Panc1 (cell line): ENCODE data around the gene CD226. TPM values are rescaled to one million over a fixed set of nuclear protein-coding genes. Genes with fewer than 3 reads are reported as not detected.
"Not testable (repeated sequence)": the region's sequence is repeated elsewhere in the genome, so short reads cannot be mapped to it uniquely, and the experiment has no call there.

Experiments used
- ATAC-seq: fragments of 200-7000 bp; cut with Tn5 transposase; 2 replicates; pipeline ENCODE4 v1.9.1; 2020; ENCODE audit warnings: mild to moderate bottlenecking, moderate library complexity
- BruUV-seq: library from RNA; stranded (reverse); fragments of 400-500 nt; replicated peaks from 2 replicates; lab custom pipeline; 2021; lab: Mats Ljungman, UMichigan
- CTCF ChIA-PET: fragments of 300-600 bp; sonication (Branson Sonifier 250); formaldehyde crosslinking; loops from one replicate; lab custom pipeline; 2022; ENCODE audit warnings: antibody characterized with exemption; lab: Charles Lee
- POLR2A ChIA-PET: fragments of 300-600 bp; sonication (Branson Sonifier 250); formaldehyde crosslinking; loops from one replicate; lab custom pipeline; 2022; ENCODE audit warnings: antibody characterized with exemption; lab: Charles Lee
- DNase-seq: peaks from one replicate; pipeline ENCODE4 v3.0.0-alpha.2; 2010; ENCODE audit warnings: low read depth, low spot score
- H3K27ac ChIP-seq: 2 replicates; pipeline ENCODE4 v1.5.1; 2011; ENCODE audit warnings: mild to moderate bottlenecking, low read length, inconsistent platforms
- H3K27me3 ChIP-seq: fragments of 200-500 bp; sonication (Bioruptor generic); 2 replicates; pipeline ENCODE4 v1.6.0; 2014; ENCODE audit warnings: low read length, inconsistent platforms; ENCODE audit not compliant: control insufficient read depth, insufficient read depth
- H3K36me3 ChIP-seq: fragments of 200-500 bp; sonication (Bioruptor generic); 2 replicates; pipeline ENCODE4 v1.5.1; 2014; ENCODE audit warnings: inconsistent platforms, mild to moderate bottlenecking, low read length, moderate library complexity; ENCODE audit not compliant: control insufficient read depth, insufficient read depth
- H3K4me1 ChIP-seq: 2 replicates; pipeline ENCODE4 v1.5.1; 2011; ENCODE audit warnings: inconsistent platforms, mild to moderate bottlenecking, low read length, moderate library complexity; ENCODE audit not compliant: control insufficient read depth, insufficient read depth
- H3K4me3 ChIP-seq, 2 experiments: 2 replicates each; pipeline ENCODE4 v1.5.1; 2011 to 2012; ENCODE audit warnings: low read depth in 2 of 2, low read length in 2 of 2, mild to moderate bottlenecking in 2 of 2, inconsistent platforms in 1 of 2, moderate library complexity in 1 of 2
- H3K9me3 ChIP-seq: fragments of 200-500 bp; sonication (Bioruptor generic); 2 replicates; pipeline ENCODE4 v1.5.1; 2014; ENCODE audit warnings: low read depth, mild to moderate bottlenecking, inconsistent platforms, low read length, moderate library complexity; ENCODE audit not compliant: control insufficient read depth, insufficient read depth
- CTCF ChIP-seq: fragments of 450-650 bp; IDR thresholded peaks from 2 replicates; pipeline ENCODE4 v1.5.1; 2017; ENCODE audit warnings: mild to moderate bottlenecking
- POLR2AphosphoS5 ChIP-seq: IDR thresholded peaks from 2 replicates; pipeline ENCODE4 v1.6.1; 2012; ENCODE audit warnings: mild to moderate bottlenecking, low read depth, low read length, moderate library complexity
- SIN3A ChIP-seq: IDR thresholded peaks from 2 replicates; pipeline ENCODE4 v1.6.1; 2012; ENCODE audit warnings: low read depth, mild to moderate bottlenecking, low read length, moderate library complexity, borderline replicate concordance; ENCODE audit not compliant: insufficient read depth
- TCF7L2 ChIP-seq: IDR thresholded peaks from 2 replicates; pipeline ENCODE4 v1.6.1; 2011; ENCODE audit warnings: mild to moderate bottlenecking, low read depth, low read length, inconsistent platforms
- in situ Hi-C: cut with HindIII; loops from 2 replicates; pipeline ENCODE4 v1.10.0; 2016; ENCODE audit warnings: low sequenced_read_pairs, low pct_unique_long_range_greater_than_20kb
- intact Hi-C: fragments of 100-400 bp; cut with micrococcal nuclease; formaldehyde crosslinking; loops from one replicate; pipeline ENCODE4 v1.10.0; 2022; ENCODE audit not compliant: unreplicated experiment
- total RNA-seq: library from RNA; stranded (reverse); gene quantifications from one replicate; pipeline ENCODE4 v1.2.1, GENCODE V29; 2021; ENCODE audit not compliant: unreplicated experiment
- TF ChIP-seq, protein P1 (sequence below), 2 experiments: IDR thresholded peaks; 2 replicates each; pipeline ENCODE4 v1.6.1; 2011 to 2012; ENCODE audit warnings: low read depth in 2 of 2, control low read depth in 1 of 2, low read length in 1 of 2, mild to moderate bottlenecking in 1 of 2, moderate library complexity in 1 of 2; ENCODE audit not compliant: insufficient read depth in 1 of 2

CD226 gene
- total RNA-seq, 1 experiment from 2014 or later = 0.95 TPM

- no peak for ATAC-seq
- in situ Hi-C loops = no loop called here
- H3K4me3 ChIP-seq = no peak overlapping the region
- H3K27me3 ChIP-seq = no peaks in the 10 kb centered on the region
- ChIA-PET POLR2A (no interaction called here), CTCF (no interaction called here)
- no TSS peak for BruUV-seq
- no peak overlapping the region for H3K27ac ChIP-seq
- H3K4me1 ChIP-seq = no peaks in the 10 kb centered on the region
- TF ChIP-seq, protein P1, sequence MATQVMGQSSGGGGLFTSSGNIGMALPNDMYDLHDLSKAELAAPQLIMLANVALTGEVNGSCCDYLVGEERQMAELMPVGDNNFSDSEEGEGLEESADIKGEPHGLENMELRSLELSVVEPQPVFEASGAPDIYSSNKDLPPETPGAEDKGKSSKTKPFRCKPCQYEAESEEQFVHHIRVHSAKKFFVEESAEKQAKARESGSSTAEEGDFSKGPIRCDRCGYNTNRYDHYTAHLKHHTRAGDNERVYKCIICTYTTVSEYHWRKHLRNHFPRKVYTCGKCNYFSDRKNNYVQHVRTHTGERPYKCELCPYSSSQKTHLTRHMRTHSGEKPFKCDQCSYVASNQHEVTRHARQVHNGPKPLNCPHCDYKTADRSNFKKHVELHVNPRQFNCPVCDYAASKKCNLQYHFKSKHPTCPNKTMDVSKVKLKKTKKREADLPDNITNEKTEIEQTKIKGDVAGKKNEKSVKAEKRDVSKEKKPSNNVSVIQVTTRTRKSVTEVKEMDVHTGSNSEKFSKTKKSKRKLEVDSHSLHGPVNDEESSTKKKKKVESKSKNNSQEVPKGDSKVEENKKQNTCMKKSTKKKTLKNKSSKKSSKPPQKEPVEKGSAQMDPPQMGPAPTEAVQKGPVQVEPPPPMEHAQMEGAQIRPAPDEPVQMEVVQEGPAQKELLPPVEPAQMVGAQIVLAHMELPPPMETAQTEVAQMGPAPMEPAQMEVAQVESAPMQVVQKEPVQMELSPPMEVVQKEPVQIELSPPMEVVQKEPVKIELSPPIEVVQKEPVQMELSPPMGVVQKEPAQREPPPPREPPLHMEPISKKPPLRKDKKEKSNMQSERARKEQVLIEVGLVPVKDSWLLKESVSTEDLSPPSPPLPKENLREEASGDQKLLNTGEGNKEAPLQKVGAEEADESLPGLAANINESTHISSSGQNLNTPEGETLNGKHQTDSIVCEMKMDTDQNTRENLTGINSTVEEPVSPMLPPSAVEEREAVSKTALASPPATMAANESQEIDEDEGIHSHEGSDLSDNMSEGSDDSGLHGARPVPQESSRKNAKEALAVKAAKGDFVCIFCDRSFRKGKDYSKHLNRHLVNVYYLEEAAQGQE (IDR thresholded peaks at IDR 0.05; ENCODE audit: insufficient read depth in 1 of 2, low read depth in 2 of 2, low read length in 1 of 2) = no peak
- TF ChIP-seq POLR2AphosphoS5 (no peak), TCF7L2 (no peak), SIN3A (no peak), CTCF (no peak)
- no peak for DNase-seq
- H3K9me3 ChIP-seq = no peaks in the 10 kb centered on the region
- intact Hi-C loops = no loop called here
- no peaks in the 10 kb centered on the region for H3K36me3 ChIP-seq
Measured at GRCh38 chr18:69906765-69907164, 40.9 kb downstream of the CD226 start.

DNA sequence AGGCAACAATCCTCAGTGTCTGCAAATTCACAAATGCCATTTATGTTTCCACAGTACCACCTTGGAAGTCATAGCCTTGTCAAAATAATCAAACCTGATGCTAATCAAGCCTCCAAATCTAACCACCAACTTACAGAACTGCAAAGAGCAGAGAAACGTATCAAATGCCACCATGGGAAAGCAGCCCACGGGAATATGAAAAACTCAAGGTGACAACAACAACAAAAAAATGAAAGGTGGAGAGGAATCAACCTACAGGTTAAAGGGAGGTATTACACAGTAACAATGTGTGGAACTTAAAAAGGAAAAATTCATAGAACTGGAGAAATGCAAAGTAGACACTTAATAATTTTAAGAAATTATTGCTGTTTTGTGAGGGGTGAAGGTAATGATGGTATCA, 46.7 kb downstream of the CD226 start:
- no TSS peak for BruUV-seq
- Histone ChIP-seq H3K4me3 (no peak overlapping the region), H3K36me3 (no peaks in the 10 kb centered on the region), H3K9me3 (no peaks in the 10 kb centered on the region), H3K27me3 (no peaks in the 10 kb centered on the region), H3K4me1 (no peaks in the 10 kb centered on the region), H3K27ac (no peak overlapping the region)
- TF ChIP-seq CTCF = no peak
- TF ChIP-seq SIN3A = no peak
- TF ChIP-seq, protein P1 (IDR thresholded peaks at IDR 0.05; ENCODE audit: insufficient read depth in 1 of 2, low read depth in 2 of 2, low read length in 1 of 2) = no peak
- no peak for TF ChIP-seq TCF7L2
- TF ChIP-seq POLR2AphosphoS5 = no peak
- in situ Hi-C loops (no loop called here), intact Hi-C loops (no loop called here)
- DNase-seq (no peak), ATAC-seq (no peak)
- ChIA-PET POLR2A (no interaction called here), CTCF (no interaction called here)

GRCh38 chr18:69899154-69899923, 48.3 kb downstream of the CD226 start:
- intact Hi-C loops, DNase-seq, CTCF ChIA-PET, BruUV-seq, in situ Hi-C loops, H3K9me3 ChIP-seq, H3K27ac ChIP-seq, POLR2A ChIA-PET, ATAC-seq, H3K4me3 ChIP-seq, H3K36me3 ChIP-seq, H3K4me1 ChIP-seq, H3K27me3 ChIP-seq: not testable (repeated sequence)
